Measurements from ENCODE around the gene RNF212.

DNA sequence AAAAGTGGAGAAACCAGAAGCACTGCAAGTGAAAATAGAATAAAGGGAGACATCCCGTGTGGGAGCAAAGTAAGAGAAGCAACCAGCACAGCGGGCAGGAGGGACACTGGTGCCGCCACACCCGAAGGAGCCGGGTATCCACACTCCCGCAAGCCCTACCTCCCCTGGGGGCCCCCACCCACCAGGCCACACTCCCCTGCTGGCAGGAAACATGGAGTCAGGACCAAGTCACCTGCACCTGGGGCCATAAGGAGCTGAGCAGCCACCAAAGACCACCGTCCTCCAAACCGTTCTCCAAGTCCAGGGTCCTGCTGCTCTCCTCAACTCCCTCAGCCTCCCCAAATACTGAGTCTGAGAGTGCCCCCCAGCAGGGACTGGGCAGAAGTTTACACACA is 71.4 kb downstream of the RNF212 start:
- TF ChIP-seq, protein P1, sequence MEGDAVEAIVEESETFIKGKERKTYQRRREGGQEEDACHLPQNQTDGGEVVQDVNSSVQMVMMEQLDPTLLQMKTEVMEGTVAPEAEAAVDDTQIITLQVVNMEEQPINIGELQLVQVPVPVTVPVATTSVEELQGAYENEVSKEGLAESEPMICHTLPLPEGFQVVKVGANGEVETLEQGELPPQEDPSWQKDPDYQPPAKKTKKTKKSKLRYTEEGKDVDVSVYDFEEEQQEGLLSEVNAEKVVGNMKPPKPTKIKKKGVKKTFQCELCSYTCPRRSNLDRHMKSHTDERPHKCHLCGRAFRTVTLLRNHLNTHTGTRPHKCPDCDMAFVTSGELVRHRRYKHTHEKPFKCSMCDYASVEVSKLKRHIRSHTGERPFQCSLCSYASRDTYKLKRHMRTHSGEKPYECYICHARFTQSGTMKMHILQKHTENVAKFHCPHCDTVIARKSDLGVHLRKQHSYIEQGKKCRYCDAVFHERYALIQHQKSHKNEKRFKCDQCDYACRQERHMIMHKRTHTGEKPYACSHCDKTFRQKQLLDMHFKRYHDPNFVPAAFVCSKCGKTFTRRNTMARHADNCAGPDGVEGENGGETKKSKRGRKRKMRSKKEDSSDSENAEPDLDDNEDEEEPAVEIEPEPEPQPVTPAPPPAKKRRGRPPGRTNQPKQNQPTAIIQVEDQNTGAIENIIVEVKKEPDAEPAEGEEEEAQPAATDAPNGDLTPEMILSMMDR (IDR thresholded peaks at IDR 0.05): no peak
- TF ChIP-seq POLR2AphosphoS5 (IDR thresholded peaks at IDR 0.05; ENCODE audit: insufficient read depth in 1 of 2, low read depth in 1 of 2): no peak
